Ovary (tissue), 9 donors: Measurements from ENCODE around the gene ZNF487. TPM values are rescaled to one million over a fixed set of nuclear protein-coding genes. Genes with fewer than 3 reads are reported as not detected.
"Not testable (repeated sequence)": the region's sequence is repeated elsewhere in the genome, so short reads cannot be mapped to it uniquely, and the experiment has no call there.

ENCODE experiments used
- DNase-seq, 5 donors: peaks; one replicate each; pipeline ENCODE4 v3.0.0-alpha.2; 2019 to 2020
- H3K27ac ChIP-seq, 2 donors: fragments of 200-600 bp; one replicate each; pipeline versions ENCODE4 v1.5.1 to v1.8.0; 2019 to 2022
- H3K27me3 ChIP-seq: fragments of 200-600 bp; one replicate; pipeline ENCODE4 v1.8.0; 2022
- H3K36me3 ChIP-seq: fragments of 200-600 bp; sonication (generic); one replicate; pipeline ENCODE4 v1.5.1; 2019
- H3K4me1 ChIP-seq: one replicate; pipeline ENCODE4 v1.8.1; 2013; ENCODE audit warnings: mild to moderate bottlenecking, moderate library complexity; ENCODE audit not compliant: insufficient read depth
- H3K4me3 ChIP-seq: fragments of 200-600 bp; sonication (generic); one replicate; pipeline ENCODE4 v1.5.1; 2017
- H3K9me3 ChIP-seq, 2 donors: fragments of 200-600 bp in 1 of 2; sonication (generic) in 1 of 2; one replicate each; pipeline versions ENCODE4 v1.5.1 to v1.8.1; 2013 to 2019; ENCODE audit warnings: mild to moderate bottlenecking in 1 of 2, moderate library complexity in 1 of 2
- CTCF ChIP-seq, 3 donors: fragments of 450-650 bp in 2 of 3; fragments of 200-600 bp in 1 of 3; IDR thresholded peaks; one replicate each; pipeline versions ENCODE4 v1.5.1 to v1.8.0; 2016 to 2022; ENCODE audit warnings: antibody characterized with exemption in 3 of 3, mild to moderate bottlenecking in 1 of 3
- EP300 ChIP-seq: sonication (generic); formaldehyde crosslinking; IDR thresholded peaks from one replicate; pipeline ENCODE4 v1.6.1; 2017; ENCODE audit warnings: antibody characterized with exemption
- POLR2A ChIP-seq: fragments of 450-650 bp; IDR thresholded peaks from one replicate; pipeline ENCODE4 v1.6.1; 2017; ENCODE audit warnings: antibody characterized with exemption, mild to moderate bottlenecking, moderate library complexity
- WGBS, 3 donors: extraction: QIAGEN DNeasy Blood & Tissue Kit in 1 of 3; methylation state at CpG; one replicate each; pipeline versions ENCODE4 v1.1.5 to v1.1.7; 2013 to 2017; 5-methylcytosine and 5-hydroxymethylcytosine counted together
- intact Hi-C, 4 donors: fragments of 100-400 bp; cut with DNase I; formaldehyde crosslinking; loops; one replicate each; pipeline versions ENCODE4 v1.11.0 to v1.15.1; 2022 to 2023
- polyA plus RNA-seq, 2 donors: library from polyadenylated mRNA; stranded (reverse); fragments of 200-250 nt in 1 of 2; fragments of 350-450 nt in 1 of 2; fragmentation: Illumina TruSeq in 1 of 2; extraction: RNeasy Lipid Tissue Mini Kit (QIAGEN cat#74804) in 1 of 2; gene quantifications; one replicate each; pipeline ENCODE4 v1.2.3, GENCODE V29; 2013 to 2014
- total RNA-seq, 7 donors: library from RNA; depleted of rRNA in 2 of 7; stranded (reverse); fragments of >200 nt in 2 of 7; fragmentation: NEBNext Ultra II Directional in 3 of 7; extraction: Animal tissue kit (Norgen Biotek cat#: 25700) in 3 of 7; gene quantifications; one replicate each; pipeline versions ENCODE4 v1.1.0 to v1.2.4, GENCODE V29; 2016 to 2023
- donor health status: DM: no; HTN: no; CAD: no; lungs with moderate emphysema.
- donor health status: DM: no; HTN: no; CAD: no.
- donor health status: Bipolar disorder and iron deficiency.
- donor health status: DM: yes; HTN: yes; CAD: no.
- donor health status: DM: no; HTN: no; CAD: no.
- donor health status: DM: yes; HTN: yes; CAD: no.

Gene ZNF487
- total and polyA plus RNA-seq, 9 donors, result 6.4 to 30.1 (median 8.2) TPM

GRCh38 chr10:43458227-43458626 is 21.3 kb downstream of the ZNF487 start:
- whole genome bisulfite sequencing, 3 donors, result 69 to 84% (median 72%) methylated on average over 3 of the region's 3 CpGs
- intact Hi-C loops, result no loop called here
- Histone ChIP-seq H3K27ac (no peak overlapping the region), H3K27me3 (no peaks in the 10 kb centered on the region), H3K9me3 (no peaks in the 10 kb centered on the region), H3K4me1 (peaks cover 2% of the 10 kb centered on the region), H3K36me3 (no peaks in the 10 kb centered on the region), H3K4me3 (no peak overlapping the region)
- TF ChIP-seq EP300 (no peak), CTCF (IDR thresholded peaks at IDR 0.05) (no peak), POLR2A (no peak)
- DNase-seq, result no peak

- no peaks in the 10 kb centered on the region for H3K27me3 ChIP-seq
- no peaks in the 10 kb centered on the region for H3K36me3 ChIP-seq
- 27 to 34% (median 31%) methylated on average over 5 of the region's 5 CpGs for WGBS, 3 donors
- H3K4me3 ChIP-seq, result no peak overlapping the region
- no peaks in the 10 kb centered on the region for H3K9me3 ChIP-seq
- H3K27ac ChIP-seq, result no peak overlapping the region
- DNase-seq, result no peak
- TF ChIP-seq EP300 (no peak), POLR2A (no peak), CTCF (IDR thresholded peaks at IDR 0.05) (peak; percentile 54 to 74 (median 58))
- intact Hi-C loops, result loop anchor here (5.0 kb wide), 2 partner anchors 165 to 170 kb away; no protein-coding TSS in a partner anchor
- H3K4me1 ChIP-seq, result no peaks in the 10 kb centered on the region
Observed at GRCh38 chr10:43461950-43462349, 25.0 kb downstream of the ZNF487 start.

GRCh38 chr10:43465086-43465735 is 28.3 kb downstream of the ZNF487 start:
- H3K27me3 ChIP-seq, H3K9me3 ChIP-seq, H3K27ac ChIP-seq, H3K4me1 ChIP-seq, intact Hi-C loops, DNase-seq, H3K4me3 ChIP-seq, H3K36me3 ChIP-seq: not testable (repeated sequence)
- WGBS, 3 donors, result 94 to 100% (median 96%) methylated on average over 1 to 47 of the region's 49 CpGs

GRCh38 chr10:43465736-43466120 is 28.8 kb downstream of the ZNF487 start:
- H3K27ac ChIP-seq, DNase-seq, H3K9me3 ChIP-seq, intact Hi-C loops, H3K36me3 ChIP-seq, H3K4me1 ChIP-seq, H3K27me3 ChIP-seq, H3K4me3 ChIP-seq: not testable (repeated sequence)
- WGBS, 3 donors, result 96 to 98% (median 97%) methylated on average over 9 to 24 of the region's 24 CpGs

GRCh38 chr10:43471146-43471545 is 34.2 kb downstream of the ZNF487 start:
- TF ChIP-seq EP300 (no peak), POLR2A (no peak), CTCF (IDR thresholded peaks at IDR 0.05) (no peak)
- no peaks in the 10 kb centered on the region for H3K36me3 ChIP-seq
- intact Hi-C loops, result no loop called here
- H3K9me3 ChIP-seq, result no peaks in the 10 kb centered on the region
- no peaks in the 10 kb centered on the region for H3K27me3 ChIP-seq
- DNase-seq, result no peak
- 93 to 95% (median 95%) methylated on average over 14 of the region's 14 CpGs for WGBS, 3 donors
- no peak overlapping the region for H3K27ac ChIP-seq
- H3K4me3 ChIP-seq, result no peak overlapping the region
- H3K4me1 ChIP-seq, result no peaks in the 10 kb centered on the region
